Hippocampal formation (tissue), 2 donors: Measurements from ENCODE around the gene DPH1.
A peak's percentile ranks its signal among the peaks of the same experiment; 100 is the strongest.
"Not testable (repeated sequence)": the region's sequence is repeated elsewhere in the genome, so short reads cannot be mapped to it uniquely, and the experiment has no call there.

ENCODE experiments used
- DNase-seq, 2 donors: peaks; one replicate each; lab custom pipeline; 2025; lab: John Stamatoyannopoulos, UW

The DPH1 gene

DNA sequence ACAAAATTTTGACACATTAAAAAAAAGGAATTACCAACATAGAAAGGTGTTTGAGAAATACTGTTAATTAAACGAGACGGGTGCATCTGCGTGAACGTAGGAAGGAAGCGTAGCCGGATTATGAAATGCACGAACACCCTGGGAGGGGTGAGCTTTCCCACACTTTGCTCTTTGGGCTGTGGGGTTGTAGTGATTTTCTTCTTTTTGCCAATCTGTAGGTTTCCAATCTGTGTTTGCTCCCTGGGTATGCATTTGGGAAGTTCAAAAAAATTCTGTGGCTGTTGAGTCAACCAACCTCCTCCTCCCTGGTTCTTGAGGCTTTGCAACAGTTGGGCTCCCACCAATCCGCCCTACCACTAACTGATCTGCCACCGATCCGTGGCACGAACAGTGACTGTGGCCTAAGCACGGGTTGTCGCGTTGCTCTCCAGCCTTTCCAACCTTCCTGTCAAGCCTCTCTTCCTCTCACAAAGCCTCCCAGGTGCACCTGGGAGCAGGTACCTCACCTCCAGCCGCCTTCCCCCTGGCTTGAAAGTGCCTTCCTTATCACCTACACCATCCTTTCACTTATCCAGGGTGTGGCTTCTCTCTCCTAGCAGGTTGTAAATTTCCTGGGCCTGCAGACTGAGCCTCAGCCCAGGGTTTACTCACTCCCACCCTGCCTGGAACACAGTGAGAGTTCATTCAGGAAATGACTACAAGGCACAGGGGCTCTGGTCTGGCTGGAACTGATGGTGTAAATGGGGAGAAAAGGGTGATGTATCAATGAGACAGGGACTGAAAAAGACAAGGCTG, 21.4 kb upstream of the DPH1 start:
- DNase-seq = no peak

DNA sequence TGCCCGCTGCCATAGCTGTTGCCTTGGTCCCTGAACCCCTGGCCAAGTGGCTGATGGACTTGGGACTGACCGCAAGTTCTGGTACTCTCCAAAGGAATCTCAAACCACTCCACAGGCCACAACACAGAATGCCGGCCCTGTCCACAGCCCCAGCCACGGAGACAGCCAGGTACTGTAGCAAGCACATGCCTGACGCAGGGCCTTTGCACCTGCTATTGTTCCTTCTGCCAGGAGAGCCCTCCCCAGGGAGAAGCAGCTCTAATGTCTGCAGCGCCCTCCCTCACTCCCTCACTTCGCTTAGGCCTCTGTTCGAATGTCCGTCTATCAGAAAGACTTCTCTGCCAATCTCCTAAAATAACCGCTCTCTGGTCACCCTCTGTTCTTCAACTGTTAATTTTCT, 20.2 kb upstream of the DPH1 start:
- DNase-seq = no peak

DNA sequence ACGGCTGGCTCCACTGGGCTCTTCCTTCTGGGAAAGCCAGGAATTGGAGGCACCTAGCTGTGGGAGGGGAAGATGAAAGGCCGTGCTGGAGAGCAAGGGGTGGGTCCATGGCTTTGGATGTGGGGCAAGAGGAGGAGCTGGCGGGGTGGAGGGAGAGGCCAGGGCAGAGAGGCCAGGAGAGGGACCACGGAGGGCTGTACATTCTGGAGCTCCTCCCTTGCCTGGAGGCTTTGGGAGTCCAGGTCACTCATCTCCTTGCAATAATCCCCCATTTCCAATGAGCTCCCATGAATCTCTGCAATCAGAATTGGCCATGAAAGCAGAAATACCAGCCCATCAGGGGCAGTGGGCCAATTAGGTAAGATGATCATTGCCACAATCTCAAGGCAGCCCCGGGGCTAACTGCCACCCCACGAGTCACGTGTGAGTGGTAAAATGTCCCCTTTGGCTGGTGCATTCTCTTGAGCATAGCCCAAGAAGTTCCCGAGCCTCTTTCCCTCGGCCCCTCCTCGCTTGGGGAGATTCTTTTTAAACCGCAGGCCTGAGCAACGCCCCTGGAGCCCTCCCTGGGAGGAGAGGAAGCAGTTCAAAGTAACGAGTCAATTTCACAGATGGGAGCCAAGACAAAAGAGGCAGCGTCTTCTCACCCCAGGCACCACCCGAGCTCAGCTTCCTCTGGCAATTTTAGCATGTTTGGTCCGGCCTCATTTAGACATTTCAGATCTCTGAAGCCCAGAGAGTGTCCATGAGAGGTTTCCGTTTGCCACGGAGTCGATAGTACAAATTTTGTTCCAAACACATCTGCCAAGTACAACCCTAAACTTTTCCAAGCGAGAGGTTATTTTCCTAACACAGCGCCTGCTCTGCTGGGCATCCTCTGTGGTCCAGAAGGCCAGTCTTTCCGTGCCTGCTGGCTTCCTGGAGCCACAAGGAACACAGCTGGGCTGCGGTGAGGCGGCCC, 18.3 kb upstream of the DPH1 start:
- DNase-seq = no peak

DNA sequence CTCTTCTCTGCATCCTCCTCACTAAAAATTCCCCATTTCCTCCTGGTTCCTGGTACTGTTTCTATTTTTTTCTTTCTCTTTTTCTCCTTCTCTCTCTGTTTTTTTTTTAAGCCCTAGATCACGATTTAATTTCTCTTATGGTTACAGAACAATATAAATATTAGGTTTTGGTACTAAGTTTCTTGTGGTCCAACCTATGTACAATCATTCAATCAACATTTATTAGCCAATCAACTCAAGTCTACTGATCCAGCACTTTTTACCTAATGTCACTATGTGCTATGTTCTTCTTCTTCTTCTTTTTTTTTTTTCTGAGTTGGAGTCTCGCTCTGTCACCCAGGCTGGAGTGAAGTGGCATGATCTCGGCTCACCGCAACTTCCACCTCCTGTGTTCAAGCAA, 17.5 kb upstream of the DPH1 start:
- no peak for DNase-seq

DNA sequence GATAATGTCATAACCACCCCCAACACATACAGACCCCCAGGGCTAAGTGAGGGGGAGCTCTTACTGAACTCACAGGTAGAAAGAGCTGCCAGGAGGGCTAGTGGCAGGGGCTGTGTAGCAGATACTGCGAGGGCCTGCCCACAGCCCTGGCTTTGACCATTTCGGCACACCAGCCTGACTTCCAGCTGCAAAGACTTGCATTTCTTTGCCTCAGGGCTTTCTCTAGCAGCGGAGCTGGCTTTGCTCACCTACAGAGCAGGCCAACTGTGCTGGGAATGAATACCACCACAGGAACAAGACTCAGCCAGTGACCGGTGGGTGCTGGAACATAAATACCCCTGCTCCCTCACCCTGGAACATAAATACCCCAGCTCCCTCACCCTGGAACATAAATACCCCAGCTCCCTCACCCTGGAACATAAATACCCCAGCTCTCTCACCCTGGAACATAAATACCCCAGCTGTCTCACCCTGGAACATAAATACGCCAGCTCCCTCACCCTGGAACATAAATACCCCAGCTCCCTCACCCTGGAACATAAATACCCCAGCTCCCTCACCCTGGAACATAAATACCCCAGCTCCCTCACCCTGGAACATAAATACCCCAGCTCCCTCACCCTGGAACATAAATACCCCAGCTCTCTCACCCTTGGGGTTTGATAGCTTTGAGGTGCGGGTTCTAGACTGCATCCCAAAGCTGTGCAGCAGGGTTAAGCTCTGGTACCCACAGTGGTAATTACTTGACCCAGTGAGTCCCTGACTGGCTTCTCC, 16.5 kb upstream of the DPH1 start:
- not testable (repeated sequence) for DNase-seq

DNA sequence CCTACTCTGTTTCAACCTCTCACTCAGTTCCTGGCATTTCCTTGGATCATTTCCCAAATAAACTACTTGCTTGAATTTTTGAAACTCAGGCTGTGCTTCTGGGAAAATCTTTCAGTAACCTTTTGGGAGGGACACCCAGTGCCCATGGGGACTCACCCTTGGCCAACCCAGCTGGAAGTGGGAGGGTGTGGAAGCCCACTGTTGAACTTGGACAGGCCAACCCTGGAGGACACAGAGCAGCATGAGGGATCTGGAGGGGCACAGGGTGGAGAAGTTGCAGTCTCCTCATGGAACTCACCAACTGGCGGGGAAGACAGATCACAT, 16.0 kb upstream of the DPH1 start:
- DNase-seq = no peak

DNA sequence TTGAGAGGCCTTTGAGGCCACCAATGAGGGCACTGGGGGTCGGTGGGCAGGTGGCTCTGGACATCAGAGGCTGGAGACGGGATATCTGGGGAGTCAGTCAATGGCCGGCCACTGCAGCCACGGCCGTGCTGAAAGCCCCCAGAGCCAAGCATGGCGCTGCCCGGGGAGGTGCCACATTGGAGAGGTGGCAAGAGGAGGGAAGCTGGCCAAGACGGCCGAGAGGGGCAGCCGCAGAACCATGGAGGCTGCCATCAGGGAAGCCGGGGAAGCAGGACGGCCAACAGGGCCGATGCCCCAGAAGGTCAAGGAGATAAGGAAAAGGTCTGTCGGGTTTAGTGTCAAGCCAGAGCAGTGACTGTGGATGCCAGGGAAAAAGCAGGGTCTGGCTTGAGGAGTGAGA, 14.6 kb upstream of the DPH1 start:
- DNase-seq = no peak

DNA sequence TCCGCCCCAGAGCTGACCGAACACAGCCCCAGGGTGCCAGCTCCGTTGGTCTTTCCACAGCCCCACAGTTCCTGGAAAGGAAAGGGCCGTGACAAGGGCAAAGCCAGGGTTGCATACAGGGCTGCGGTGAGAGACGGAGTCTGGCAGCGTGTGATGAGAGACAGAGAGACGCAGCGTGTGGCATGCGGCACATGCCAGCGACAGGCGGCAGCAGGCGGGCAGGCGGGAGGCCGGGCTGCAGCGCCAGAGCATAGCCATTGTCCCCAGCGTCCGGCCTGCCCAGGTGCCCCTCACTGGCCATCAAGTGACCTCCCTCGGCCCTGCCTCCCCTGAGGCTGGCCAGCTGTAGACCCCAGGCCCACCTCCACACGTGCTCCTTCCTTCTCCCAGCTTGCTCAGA, 13.5 kb upstream of the DPH1 start:
- no peak for DNase-seq

DNA sequence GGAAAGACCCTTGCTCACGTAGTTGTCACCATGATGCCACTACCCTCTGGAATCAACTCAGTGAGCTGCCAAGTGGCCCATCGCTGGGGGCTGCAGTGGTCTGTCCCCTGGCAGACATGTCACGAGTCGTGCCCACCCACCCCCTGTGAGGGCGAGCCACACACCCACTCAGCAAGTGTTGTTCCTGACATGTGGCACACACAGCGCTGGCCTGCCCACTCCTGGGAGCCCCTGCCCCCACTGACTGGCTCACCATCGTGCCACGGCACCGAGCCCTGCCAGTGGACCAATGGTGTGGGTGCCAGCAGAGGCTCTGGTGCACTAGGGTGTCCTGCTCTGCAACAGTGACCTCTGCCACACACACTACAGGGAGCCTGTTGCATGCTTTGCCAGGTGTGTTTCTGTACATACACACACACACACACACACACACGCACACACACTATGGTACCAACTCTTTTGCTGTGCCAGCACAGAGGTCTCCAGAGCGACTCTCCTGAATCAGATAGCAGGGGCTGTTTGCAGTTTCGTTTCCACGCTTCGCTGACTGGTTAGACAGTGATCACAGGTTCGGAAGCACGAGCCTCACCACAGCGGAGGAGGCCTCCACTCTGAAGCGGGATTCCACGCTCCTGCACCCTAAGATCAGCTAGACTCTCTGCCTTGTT, 12.5 kb upstream of the DPH1 start:
- no peak for DNase-seq

DNA sequence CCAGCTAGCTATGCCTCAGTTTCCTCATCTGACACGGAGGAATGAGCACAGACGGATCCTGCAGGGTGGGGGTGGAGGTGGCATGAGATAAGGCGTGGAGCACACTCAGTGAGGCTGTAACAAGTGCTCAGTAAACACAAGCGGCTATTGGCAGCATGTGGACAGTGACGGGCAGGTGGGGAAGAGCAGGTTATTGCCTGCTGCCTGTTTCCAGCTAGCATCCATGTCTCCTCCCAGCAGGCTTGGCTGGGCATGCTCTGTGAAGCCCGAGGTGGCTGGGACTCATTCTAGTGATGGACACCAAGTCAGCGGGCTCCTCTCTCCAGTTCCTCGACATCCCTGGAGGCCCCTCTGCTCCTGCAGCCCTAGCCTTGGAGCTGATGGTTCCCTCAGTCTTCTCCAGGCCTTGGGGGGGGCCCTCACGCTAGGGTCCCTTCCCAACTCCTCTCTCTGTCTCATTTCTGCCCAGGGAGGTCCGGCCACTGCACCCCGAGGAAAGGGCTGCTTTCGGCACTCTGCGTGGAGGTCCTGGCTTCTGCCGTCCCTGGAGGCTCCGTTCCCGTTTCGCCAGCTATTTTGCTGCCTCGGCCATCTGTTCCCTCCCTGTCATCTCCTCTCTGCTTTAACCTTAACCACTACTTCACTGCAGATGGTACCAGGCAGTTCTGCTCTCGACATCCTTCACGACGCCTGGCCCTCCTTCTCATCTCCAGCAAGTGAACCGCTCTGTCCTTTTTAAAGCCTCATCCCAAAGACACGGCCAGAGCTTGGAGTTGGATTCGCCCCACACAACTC, 11.0 kb upstream of the DPH1 start:
- no peak for DNase-seq

DNA sequence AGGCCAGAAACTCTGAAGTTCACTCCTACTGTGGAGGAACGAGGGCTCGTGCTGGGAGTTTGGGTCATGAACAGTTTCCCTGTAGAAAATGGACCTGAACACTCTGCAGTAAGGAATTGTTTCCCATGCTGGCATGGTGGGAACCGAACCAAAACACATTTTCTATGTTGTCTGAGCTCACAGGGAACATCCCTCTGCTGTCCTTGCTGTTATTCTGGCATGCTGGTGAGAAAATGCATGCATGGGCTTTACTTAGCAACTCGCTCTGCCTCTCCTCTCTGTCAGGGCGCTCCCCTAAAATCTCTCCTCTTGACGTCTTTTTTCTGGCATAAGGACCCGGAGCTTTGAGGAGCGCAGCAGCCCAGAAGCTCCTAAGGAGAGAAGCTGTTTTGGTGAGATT, 10.2 kb upstream of the DPH1 start:
- no peak for DNase-seq

DNA sequence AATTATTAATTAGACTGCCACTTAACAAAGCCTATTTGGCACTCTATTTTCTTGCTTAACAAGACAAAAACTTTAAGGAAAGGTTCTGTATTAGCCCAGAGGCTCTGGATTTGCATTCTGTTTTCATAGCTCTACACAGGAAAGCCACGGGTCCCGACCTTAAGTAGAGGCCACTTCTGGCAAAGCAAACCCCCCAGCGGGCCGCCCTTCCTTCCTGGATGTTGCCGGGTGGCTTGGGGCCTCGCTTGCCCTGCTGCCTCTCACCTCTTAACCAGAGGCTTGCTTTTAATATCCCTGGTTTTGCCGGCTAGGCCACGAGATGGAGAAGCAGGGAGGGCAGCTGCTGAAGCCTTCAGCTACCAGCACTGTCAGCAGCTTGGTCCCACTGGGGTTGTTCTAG, 9.2 kb upstream of the DPH1 start:
- no peak for DNase-seq

DNA sequence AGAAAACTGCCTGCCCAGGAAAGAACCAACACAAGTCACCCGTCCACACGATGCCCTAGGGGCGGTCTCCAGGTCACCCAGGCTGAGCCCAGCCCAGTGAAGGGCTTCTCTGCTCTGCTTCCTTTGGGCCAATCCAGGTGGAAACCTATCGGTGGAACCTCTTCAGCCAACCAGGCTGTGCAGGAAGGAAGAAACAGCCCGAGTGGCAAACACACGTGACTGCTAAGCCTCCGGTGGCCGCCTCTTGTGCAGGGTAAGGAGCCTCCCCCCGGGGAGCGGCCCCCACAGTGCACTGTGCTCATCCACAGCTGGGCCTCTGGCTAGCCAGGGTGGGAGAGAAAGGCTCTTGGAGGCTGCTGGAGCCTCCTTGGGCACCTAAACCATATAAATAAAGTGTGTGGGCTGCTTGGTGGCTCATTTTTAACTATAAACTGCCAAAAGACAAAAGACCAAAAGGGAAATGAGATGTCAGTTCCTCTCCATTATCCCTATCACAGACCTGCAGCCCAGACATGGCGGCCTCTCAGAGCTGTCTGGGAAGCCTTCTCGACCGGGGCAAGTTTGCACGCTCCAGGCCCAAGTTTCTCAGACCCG, 7.2 kb upstream of the DPH1 start:
- no peak for DNase-seq

DNA sequence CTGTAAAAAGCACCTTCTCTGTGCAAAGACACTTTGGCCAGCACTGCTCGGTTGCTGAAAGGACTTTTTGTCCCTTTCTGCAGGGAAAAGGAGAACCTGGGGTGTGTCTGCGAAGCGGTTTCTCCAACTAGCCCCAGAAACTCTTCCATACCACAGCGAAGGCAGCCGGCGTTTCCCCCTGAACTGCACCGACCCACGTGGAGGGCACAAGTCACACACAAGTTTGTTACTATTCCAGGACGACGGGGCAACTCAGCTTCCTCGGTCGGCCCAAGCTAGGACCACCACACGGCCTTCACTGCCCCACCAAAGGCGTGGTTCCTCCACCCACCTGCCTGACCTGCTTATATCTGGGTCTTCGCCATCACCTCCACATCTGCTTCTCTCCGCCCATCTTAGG, 6.7 kb upstream of the DPH1 start:
- no peak for DNase-seq

DNA sequence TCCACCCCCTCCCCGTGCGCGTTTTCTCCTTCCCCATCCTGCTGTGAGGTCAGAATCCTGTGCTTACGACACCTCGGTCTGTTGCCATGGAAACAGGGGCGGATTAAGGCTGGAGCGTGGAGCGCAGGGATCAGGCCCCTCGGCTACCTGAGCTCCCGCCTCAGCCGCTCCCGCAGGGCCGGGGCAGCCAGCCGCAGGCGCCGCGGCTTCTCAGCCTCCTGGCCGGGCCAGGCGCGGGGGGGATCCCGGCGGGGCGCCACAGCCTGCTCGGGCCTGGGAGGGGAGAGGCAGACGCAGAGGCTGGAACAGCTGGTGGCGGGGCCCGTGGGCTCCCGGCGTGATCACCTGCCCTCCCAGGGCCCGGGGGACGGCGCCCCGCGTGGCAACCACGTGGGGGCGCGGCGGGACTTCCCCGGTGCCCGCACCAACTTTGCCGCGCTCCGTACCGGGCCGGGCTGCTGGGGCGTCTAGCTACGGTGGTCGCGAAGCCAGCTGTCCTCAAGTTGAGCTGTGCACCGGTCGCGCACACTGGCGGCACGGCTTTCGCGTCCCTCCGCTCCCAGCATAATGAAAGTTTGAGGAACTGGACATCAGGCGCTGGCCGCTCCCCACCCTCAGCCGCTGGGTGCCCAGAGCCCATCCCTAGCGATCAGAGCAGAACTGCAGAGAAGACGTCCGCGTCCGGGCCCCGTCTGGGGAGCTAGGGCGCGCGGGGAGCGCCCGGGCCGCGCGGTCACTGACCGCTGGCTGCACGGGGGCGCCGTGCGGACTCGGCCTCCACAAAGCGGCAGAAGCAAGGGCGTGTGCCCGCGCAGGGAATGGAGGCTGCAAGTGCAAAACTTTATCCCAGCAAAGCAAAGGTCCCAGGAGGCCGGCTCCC, 6.0 kb upstream of the DPH1 start:
- DNase-seq = no peak

DNA sequence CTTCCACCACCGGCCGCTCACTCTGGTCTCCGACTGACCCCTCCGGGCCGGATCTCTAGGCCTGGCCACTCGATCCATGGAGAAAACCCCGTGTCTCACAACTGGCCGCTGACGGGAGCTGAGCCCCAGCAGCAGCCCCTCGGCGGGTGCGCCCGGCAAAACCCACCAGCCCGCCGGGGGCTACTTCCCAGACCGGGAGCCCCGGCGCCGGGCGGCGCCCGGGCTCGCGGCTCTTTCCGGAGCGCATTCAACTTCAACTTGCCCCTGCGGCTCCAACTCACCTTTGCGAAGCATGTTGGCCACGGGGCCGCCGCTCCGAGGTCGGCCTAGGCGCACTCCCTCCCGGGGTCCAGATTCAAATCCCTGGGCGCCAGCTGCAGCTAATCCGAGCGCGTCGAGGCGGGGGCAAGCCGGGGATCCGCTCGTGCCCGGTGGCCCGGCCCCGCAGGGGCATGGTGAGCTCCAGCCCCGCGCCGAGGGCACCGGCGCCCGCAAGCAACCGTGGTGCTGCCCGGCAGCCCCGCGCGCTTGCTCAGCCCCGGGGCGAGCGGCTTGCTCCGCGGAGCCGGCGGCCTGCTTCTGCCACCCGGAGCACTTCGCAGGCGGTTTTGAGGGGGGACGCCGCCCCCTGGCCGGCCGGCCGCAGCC, 5.3 kb upstream of the DPH1 start:
- DNase-seq = no peak

DNA sequence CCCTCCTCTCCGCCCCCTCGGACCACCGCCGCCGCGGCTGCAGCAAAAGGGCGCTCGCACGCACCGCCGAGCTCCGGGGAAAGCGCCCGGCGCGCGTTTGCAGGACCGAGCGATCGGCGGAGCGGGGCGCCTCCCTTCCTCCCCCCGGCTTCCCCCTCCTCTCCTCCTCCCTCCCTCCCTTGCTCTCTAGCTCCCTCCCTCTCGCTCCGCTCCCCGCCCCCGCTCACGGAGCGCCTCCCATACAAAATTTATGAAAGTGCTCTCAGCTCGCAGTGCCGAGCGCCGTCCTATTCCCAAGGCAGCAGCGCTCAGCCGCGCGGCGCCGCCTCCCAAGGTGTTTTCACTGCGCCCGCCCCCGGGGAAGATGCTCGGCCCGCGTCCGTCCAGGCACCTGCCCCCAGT, 4.7 kb upstream of the DPH1 start, which contains the start of gene RTN4RL1:
Gene RTN4RL1 (minus strand): TSS at position 115 of the 402 bp plus-strand sequence. CDS start 469 bp downstream, outside the sequence.
- DNase-seq = peak; percentile 37 to 39

DNA sequence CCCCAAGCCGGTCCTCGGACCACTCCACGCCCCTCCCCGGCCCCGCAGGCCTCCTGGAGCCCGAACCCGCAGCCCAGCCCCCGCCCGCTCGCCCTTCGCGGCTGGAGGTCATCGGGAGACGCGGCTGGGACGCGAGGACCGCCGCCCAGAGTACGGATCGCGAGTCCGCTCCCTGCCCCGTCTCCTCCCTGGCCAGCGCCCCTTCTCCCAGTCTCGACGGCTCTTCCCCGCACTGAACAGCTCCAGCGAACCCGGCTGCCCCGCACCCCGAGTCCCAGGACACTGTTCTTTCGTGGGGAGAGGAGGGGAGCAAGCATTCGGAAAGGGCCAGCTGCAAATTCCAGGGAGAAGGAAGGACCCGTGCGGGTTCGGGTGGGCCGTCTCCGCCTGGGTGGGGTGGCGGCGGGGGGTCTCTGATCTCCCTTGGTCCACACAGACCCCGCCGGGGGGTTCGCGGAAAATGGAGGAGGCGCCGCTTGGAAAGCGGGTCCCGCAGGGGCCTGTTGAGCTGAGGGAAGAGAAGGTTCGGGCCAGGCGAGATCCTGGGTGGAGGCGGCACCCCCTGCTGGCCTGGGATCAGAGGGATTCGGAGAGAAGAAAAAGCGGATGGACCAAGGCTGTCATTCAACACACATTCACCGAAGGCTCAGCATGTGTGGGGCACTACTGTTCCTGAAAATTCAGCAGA, 4.2 kb upstream of the DPH1 start:
- peak; percentile 22 to 36 for DNase-seq
